Hepatocyte (in vitro differentiated cells): ENCODE measurements around the gene GNS. TPM values are rescaled to one million over a fixed set of nuclear protein-coding genes. Genes with fewer than 3 reads are reported as not detected.

Experiments used
- DNase-seq: peaks from one replicate; pipeline ENCODE4 v3.0.0-alpha.2; 2016; ENCODE audit warnings: low spot score
- H2AFZ ChIP-seq: fragments of 200-600 bp; sonication (generic); 2 replicates; pipeline ENCODE4 v1.6.0; 2016; ENCODE audit warnings: antibody characterized with exemption, mild to moderate bottlenecking
- H3K27ac ChIP-seq: fragments of 200-600 bp; sonication (generic); 2 replicates; pipeline ENCODE4 v1.5.1; 2016; ENCODE audit warnings: mild to moderate bottlenecking
- H3K27me3 ChIP-seq: fragments of 200-600 bp; sonication (generic); 2 replicates; pipeline ENCODE4 v1.6.1; 2016
- H3K36me3 ChIP-seq: fragments of 200-600 bp; sonication (generic); replicated peaks from 2 replicates; pipeline ENCODE4 v1.5.1; 2016; ENCODE audit warnings: low read depth; ENCODE audit not compliant: insufficient read depth
- H3K4me1 ChIP-seq: fragments of 200-600 bp; sonication (generic); 2 replicates; pipeline ENCODE4 v1.5.1; 2016; ENCODE audit warnings: mild to moderate bottlenecking, moderate library complexity; ENCODE audit not compliant: insufficient read depth
- H3K4me2 ChIP-seq: fragments of 200-600 bp; sonication (generic); 2 replicates; pipeline ENCODE4 v1.6.0; 2016
- H3K4me3 ChIP-seq: fragments of 200-600 bp; sonication (generic); 2 replicates; pipeline ENCODE4 v1.5.1; 2016; ENCODE audit warnings: mild to moderate bottlenecking
- H3K79me2 ChIP-seq: fragments of 200-600 bp; sonication (generic); 2 replicates; pipeline ENCODE4 v1.6.0; 2017; ENCODE audit warnings: mild to moderate bottlenecking
- H3K9me2 ChIP-seq: fragments of 200-600 bp; sonication (generic); replicated peaks from 2 replicates; pipeline ENCODE4 v1.6.0; 2017; ENCODE audit warnings: mild to moderate bottlenecking; ENCODE audit not compliant: insufficient read depth
- H3K9me3 ChIP-seq: fragments of 200-600 bp; sonication (generic); 2 replicates; pipeline ENCODE4 v1.5.1; 2016; ENCODE audit warnings: low read depth, mild to moderate bottlenecking
- H4K20me1 ChIP-seq: fragments of 200-600 bp; sonication (generic); 2 replicates; pipeline ENCODE4 v1.6.0; 2016; ENCODE audit warnings: mild to moderate bottlenecking; ENCODE audit not compliant: insufficient read depth, poor library complexity, severe bottlenecking
- EZH2 ChIP-seq: fragments of 200-600 bp; sonication (generic); IDR thresholded peaks from 2 replicates; pipeline ENCODE4 v1.6.1; 2016; ENCODE audit warnings: antibody characterized with exemption, mild to moderate bottlenecking, borderline replicate concordance
- EZH2phosphoT487 ChIP-seq: fragments of 200-600 bp; sonication (generic); IDR thresholded peaks from one replicate; pipeline ENCODE4 v1.6.1; 2018; ENCODE audit warnings: antibody characterized with exemption, mild to moderate bottlenecking, low read depth, moderate library complexity; ENCODE audit not compliant: unreplicated experiment, severe bottlenecking
- WGBS: methylation state at CpG from one replicate; pipeline ENCODE4 v1.1.6; 2016; ENCODE audit warnings: low lambda C conversion rate; ENCODE audit errors: missing lambda C conversion rate; 5-methylcytosine and 5-hydroxymethylcytosine counted together
- polyA plus RNA-seq: library from polyadenylated mRNA; unstranded; fragments of >200 nt; fragmentation: Nextera tagmentation; extraction: Ambion mirVana; gene quantifications from 2 replicates; pipeline ENCODE4 v1.2.1, GENCODE V29; 2016
- total RNA-seq: library from RNA; depleted of rRNA; stranded (reverse); fragments of >200 nt; gene quantifications from 2 replicates; pipeline ENCODE4 v1.2.3, GENCODE V29; 2014
- TF ChIP-seq, protein P1 (sequence below): fragments of 200-600 bp; sonication (generic); IDR thresholded peaks from 2 replicates; pipeline ENCODE4 v1.5.1; 2016; ENCODE audit warnings: antibody characterized with exemption, mild to moderate bottlenecking; ENCODE audit not compliant: poor library complexity

The GNS gene
- total RNA-seq (193 and 199 TPM in 2 replicates), polyA plus RNA-seq (82.1 and 88.0 TPM in 2 replicates)

DNA sequence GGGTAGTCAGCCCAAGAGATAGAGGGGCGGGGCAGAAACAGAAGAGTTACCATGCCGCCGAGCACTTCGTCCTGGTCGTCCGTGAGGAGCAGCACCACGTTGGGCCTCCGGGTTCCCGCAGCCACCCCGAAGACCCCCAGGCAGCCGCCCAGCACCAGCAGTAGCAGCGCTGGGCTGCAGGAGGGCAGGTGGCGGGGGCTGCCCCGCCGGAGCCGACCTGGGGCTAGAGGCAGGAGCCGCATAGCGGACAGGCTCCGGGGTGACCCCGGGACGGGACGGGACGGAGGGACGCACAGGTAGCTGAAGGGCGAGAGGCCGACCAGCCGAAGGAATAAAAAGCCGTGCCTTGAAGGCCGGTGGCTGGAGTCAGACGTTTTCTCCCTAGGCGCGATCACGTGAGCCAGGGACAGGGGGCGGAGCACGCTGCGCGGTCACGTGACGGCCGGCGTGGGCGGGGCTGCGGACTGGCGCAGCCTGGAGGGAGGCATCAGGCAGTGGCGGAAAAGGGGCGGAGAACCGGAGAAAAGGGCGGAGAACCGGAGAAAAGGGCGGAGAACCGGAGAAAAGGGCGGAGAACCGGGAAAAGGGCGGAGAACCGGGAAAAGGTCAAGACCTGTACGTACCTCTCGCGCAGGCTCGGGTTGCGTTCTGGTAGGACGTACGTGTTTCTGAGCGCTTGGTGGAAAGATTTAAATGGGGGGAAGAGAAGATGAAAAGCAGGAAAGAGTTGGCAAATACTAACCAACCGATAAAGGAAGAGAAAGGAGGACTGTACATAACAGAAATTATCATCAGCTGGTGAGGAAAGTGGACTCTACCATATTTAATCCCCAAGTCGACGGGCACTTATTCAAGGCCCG lies at the start of gene GNS:
GNS (minus strand) TSS at position 372 of the 860 bp plus-strand sequence; CDS start at position 242, 130 bp downstream.
- Histone ChIP-seq H3K27me3 (no peaks in the 10 kb centered on the region), H2AFZ (peak within 1 kb of the TSS; percentile 91), H3K4me3 (peak within 1 kb of the TSS; percentile 83), H3K9me2 (no peaks in the 10 kb centered on the region), H3K27ac (peak within 1 kb of the TSS; percentile 78), H3K4me2 (peak within 1 kb of the TSS; percentile 85), H3K4me1 (peaks cover 15% of the 10 kb centered on the region), H4K20me1 (no peaks in the 10 kb centered on the region), H3K79me2 (peaks cover 40% of the 10 kb centered on the region), H3K9me3 (no peaks in the 10 kb centered on the region), H3K36me3 (no peaks in the 10 kb centered on the region)
- peak; percentile 98 for DNase-seq
- WGBS = under 1% methylated on average over 48 of the region's 67 CpGs
- TF ChIP-seq, protein P1, sequence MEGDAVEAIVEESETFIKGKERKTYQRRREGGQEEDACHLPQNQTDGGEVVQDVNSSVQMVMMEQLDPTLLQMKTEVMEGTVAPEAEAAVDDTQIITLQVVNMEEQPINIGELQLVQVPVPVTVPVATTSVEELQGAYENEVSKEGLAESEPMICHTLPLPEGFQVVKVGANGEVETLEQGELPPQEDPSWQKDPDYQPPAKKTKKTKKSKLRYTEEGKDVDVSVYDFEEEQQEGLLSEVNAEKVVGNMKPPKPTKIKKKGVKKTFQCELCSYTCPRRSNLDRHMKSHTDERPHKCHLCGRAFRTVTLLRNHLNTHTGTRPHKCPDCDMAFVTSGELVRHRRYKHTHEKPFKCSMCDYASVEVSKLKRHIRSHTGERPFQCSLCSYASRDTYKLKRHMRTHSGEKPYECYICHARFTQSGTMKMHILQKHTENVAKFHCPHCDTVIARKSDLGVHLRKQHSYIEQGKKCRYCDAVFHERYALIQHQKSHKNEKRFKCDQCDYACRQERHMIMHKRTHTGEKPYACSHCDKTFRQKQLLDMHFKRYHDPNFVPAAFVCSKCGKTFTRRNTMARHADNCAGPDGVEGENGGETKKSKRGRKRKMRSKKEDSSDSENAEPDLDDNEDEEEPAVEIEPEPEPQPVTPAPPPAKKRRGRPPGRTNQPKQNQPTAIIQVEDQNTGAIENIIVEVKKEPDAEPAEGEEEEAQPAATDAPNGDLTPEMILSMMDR = no peak
- no peak for TF ChIP-seq EZH2
- TF ChIP-seq EZH2phosphoT487 = peak; percentile 71

DNA sequence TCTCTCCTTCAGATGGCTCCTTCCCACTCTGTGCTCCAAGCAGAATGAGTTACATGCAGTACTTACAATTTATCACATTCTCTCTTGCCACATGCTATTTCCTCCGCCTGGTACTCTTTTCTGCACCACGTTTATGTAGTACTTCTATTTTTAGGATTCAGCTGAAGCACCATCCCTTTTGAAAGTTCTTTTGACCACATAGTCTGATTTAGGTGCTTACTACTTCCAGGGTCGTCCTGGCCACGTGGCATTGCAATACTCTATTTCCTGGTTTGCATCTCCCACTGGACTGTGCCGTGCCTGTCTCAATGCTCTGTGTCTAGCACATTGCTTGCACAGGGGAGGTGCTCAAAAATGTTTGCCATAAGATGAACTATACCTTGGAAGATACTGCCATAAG lies 48.9 kb upstream of the GNS start:
- Histone ChIP-seq H3K4me3 (no peak overlapping the region), H3K9me2 (no peaks in the 10 kb centered on the region), H3K36me3 (no peaks in the 10 kb centered on the region), H3K27me3 (no peaks in the 10 kb centered on the region), H2AFZ (no peak overlapping the region), H3K79me2 (no peaks in the 10 kb centered on the region), H4K20me1 (no peaks in the 10 kb centered on the region), H3K9me3 (no peaks in the 10 kb centered on the region), H3K4me2 (no peak overlapping the region), H3K27ac (no peak overlapping the region), H3K4me1 (no peaks in the 10 kb centered on the region)
- no peak for DNase-seq
- TF ChIP-seq, protein P1 = no peak
- WGBS = 72% methylated on average over 5 of the region's 5 CpGs

DNA sequence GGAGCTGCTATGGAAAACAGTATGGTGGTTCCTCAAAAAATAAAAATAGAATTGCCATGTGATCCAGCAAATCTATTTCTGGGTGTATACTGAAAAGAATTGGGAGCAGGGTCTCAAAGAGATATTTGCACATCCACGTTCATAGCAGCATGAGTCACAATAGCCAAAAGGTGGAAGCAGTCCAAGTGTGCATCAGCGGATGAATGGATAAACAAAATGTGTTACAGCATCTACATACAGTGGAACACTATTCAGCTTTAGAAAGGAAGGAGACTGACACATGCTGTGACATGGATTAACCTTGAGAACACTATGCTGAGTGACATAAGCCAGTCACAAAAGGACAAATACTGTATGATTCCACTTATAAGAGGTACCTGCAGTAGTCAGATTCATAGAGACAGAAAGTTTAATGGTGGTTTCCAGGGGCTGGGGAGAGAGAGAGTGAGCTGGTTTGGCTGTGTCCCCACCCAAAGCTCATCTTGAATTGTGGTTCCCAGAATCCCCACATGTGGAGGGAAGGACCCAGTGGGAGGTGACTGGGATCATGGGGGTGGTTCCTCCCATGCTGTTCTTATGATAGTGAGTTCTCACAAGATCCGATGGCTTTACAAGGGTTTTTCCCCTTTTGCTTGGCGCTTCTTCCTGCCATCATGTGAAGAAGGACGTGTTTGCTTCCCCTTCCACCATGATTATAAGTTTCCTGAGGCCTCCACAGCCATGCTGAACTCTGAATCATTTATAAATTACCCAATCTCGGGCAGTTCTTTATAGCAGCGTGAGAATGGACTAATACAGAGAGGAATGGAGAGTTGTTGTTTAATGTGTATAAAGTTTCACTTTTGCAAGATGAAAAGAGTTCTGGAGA lies 47.6 kb upstream of the GNS start:
- Histone ChIP-seq H3K4me2 (no peak overlapping the region), H3K4me3 (no peak overlapping the region), H4K20me1 (no peaks in the 10 kb centered on the region), H3K27me3 (no peaks in the 10 kb centered on the region), H3K27ac (no peak overlapping the region), H3K4me1 (no peaks in the 10 kb centered on the region), H3K79me2 (no peaks in the 10 kb centered on the region), H3K9me2 (no peaks in the 10 kb centered on the region), H3K36me3 (no peaks in the 10 kb centered on the region), H2AFZ (no peak overlapping the region), H3K9me3 (no peaks in the 10 kb centered on the region)
- no peak for DNase-seq
- TF ChIP-seq EZH2 = no peak
- TF ChIP-seq, protein P1 = no peak
- TF ChIP-seq EZH2phosphoT487 = no peak
- WGBS = 90% methylated on average over 7 of the region's 7 CpGs
